ENCODE measurements around the gene FAM120AOS.

Gene FAM120AOS

GRCh38 chr9:93491593-93492232 lies 38.3 kb upstream of the FAM120AOS start:
- H3K4me3 ChIP-seq (ENCODE audit: low read depth, low read length), result no peak overlapping the region
- in situ Hi-C loops (cut with HindIII; ENCODE audit: low sequenced_read_pairs), result no loop called here
- no peak for DNase-seq (ENCODE audit: low read depth)
- no peak for TF ChIP-seq CTCF (IDR thresholded peaks at IDR 0.05; ENCODE audit: low read depth, low read length, missing control alignments)

GRCh38 chr9:93488244-93488643 lies 34.9 kb upstream of the FAM120AOS start:
- in situ Hi-C loops (cut with HindIII; ENCODE audit: low sequenced_read_pairs), result no loop called here
- TF ChIP-seq CTCF (IDR thresholded peaks at IDR 0.05; ENCODE audit: low read depth, low read length, missing control alignments), result no peak

GRCh38 chr9:93486268-93486667 lies 32.9 kb upstream of the FAM120AOS start:
- H3K4me3 ChIP-seq (ENCODE audit: low read depth, low read length), result no peak overlapping the region
- DNase-seq (ENCODE audit: low read depth), result no peak
- TF ChIP-seq CTCF (IDR thresholded peaks at IDR 0.05; ENCODE audit: low read depth, low read length, missing control alignments), result no peak
- in situ Hi-C loops (cut with HindIII; ENCODE audit: low sequenced_read_pairs), result no loop called here

More at GRCh38 chr9:93488244-93488643, 34.9 kb upstream of the FAM120AOS start:
- no peak overlapping the region for H3K4me3 ChIP-seq (ENCODE audit: low read depth, low read length)
- no peak for DNase-seq (ENCODE audit: low read depth)

- in situ Hi-C loops (cut with HindIII; ENCODE audit: low sequenced_read_pairs), result no loop called here
- no peak for TF ChIP-seq CTCF (IDR thresholded peaks at IDR 0.05; ENCODE audit: low read depth, low read length, missing control alignments)
- DNase-seq (ENCODE audit: low read depth), result no peak
- no peak overlapping the region for H3K4me3 ChIP-seq (ENCODE audit: low read depth, low read length)
Observed at GRCh38 chr9:93483497-93483896, 30.1 kb upstream of the FAM120AOS start.

GRCh38 chr9:93480728-93481324 lies 27.4 kb upstream of the FAM120AOS start:
- peak; percentile 16 for TF ChIP-seq CTCF (IDR thresholded peaks at IDR 0.05; ENCODE audit: low read depth, low read length, missing control alignments)
- no peak for DNase-seq (ENCODE audit: low read depth)
- in situ Hi-C loops (cut with HindIII; ENCODE audit: low sequenced_read_pairs), result no loop called here
- H3K4me3 ChIP-seq (ENCODE audit: low read depth, low read length), result no peak overlapping the region

GRCh38 chr9:93480262-93480661 lies 26.9 kb upstream of the FAM120AOS start:
- TF ChIP-seq CTCF (IDR thresholded peaks at IDR 0.05; ENCODE audit: low read depth, low read length, missing control alignments), result no peak
- H3K4me3 ChIP-seq (ENCODE audit: low read depth, low read length), result no peak overlapping the region
- in situ Hi-C loops (cut with HindIII; ENCODE audit: low sequenced_read_pairs), result no loop called here
- no peak for DNase-seq (ENCODE audit: low read depth)

Measured in astrocyte of the cerebellum (primary cell).